Transverse colon (tissue), 4 donors: ENCODE data around the gene CBLN4.

Source experiments
- POLR2A ChIP-seq: fragments of 450-650 bp; IDR thresholded peaks from one replicate; pipeline ENCODE4 v1.6.1; 2016; ENCODE audit warnings: antibody characterized with exemption, mild to moderate bottlenecking, moderate library complexity
- POLR2AphosphoS5 ChIP-seq, 3 donors: sonication (generic); formaldehyde crosslinking; IDR thresholded peaks; one replicate each; pipeline ENCODE4 v1.6.1; 2016; ENCODE audit warnings: antibody characterized with exemption in 3 of 3
- TF ChIP-seq, protein P1 (sequence below), 5 experiments: fragments of 200-600 bp in 3 of 5; fragments of 450-650 bp in 2 of 5; sonication (generic) in 3 of 5; IDR thresholded peaks; 1 replicate in 2 of 5; 2 replicates in 3 of 5; pipeline ENCODE4 v1.5.1; 2016 to 2017; ENCODE audit warnings: antibody characterized with exemption in 5 of 5, inconsistent platforms in 3 of 5, mild to moderate bottlenecking in 2 of 5, moderate library complexity in 1 of 5

DNA sequence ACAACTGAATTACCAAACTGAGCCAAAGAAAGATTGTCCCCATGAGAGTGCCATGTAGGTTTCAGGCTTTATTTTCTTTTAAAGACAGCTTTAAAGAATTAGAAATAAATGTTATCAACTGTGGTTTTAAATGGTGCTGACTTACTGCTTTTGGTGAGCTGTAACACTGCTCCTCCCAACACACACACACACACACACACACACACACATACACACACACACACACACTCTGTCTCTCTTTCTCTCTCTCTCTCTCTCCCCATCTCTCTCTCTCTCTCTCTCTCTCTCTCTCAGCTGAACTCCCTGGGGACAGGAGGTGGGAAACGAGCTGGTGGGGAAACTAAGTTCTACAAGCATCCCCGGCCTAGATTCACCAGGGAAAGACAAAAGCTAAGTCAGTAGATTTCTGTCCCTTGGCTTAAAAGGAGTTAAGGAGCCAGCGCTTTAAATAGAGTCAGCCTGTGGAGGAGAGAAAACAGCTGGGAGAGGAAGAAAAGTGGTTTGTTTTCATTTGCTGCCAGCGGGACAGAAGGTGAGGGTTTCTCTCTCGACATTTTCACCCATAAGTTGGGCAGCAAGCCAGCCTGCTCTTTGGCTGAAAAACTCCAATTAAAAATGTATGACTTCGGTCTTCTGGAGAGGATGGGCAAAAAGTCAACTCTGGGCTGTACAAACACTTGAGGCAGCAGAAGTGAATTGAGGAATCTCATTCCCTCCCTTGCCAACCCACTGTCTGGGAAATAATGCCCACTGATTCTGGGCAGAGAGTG, 27.4 kb downstream of the CBLN4 start:
- no peak for TF ChIP-seq POLR2A
- no peak for TF ChIP-seq POLR2AphosphoS5 (IDR thresholded peaks at IDR 0.05)
- TF ChIP-seq, protein P1, sequence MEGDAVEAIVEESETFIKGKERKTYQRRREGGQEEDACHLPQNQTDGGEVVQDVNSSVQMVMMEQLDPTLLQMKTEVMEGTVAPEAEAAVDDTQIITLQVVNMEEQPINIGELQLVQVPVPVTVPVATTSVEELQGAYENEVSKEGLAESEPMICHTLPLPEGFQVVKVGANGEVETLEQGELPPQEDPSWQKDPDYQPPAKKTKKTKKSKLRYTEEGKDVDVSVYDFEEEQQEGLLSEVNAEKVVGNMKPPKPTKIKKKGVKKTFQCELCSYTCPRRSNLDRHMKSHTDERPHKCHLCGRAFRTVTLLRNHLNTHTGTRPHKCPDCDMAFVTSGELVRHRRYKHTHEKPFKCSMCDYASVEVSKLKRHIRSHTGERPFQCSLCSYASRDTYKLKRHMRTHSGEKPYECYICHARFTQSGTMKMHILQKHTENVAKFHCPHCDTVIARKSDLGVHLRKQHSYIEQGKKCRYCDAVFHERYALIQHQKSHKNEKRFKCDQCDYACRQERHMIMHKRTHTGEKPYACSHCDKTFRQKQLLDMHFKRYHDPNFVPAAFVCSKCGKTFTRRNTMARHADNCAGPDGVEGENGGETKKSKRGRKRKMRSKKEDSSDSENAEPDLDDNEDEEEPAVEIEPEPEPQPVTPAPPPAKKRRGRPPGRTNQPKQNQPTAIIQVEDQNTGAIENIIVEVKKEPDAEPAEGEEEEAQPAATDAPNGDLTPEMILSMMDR (IDR thresholded peaks at IDR 0.05): no peak
